HG03139 (cell line): ENCODE results near the gene SH3BP4.
"Not testable (repeated sequence)": the region's sequence is repeated elsewhere in the genome, so short reads cannot be mapped to it uniquely, and the experiment has no call there.

ENCODE experiments used
- ATAC-seq: cut with Tn5 transposase; IDR thresholded peaks from one replicate; pipeline ENCODE4 v1.9.1; 2021; ENCODE audit not compliant: unreplicated experiment

Gene SH3BP4

GRCh38 chr2:235010117-235010714, 58.4 kb downstream of the SH3BP4 start:
- no peak for ATAC-seq

- no peak for ATAC-seq
These were observed 59.8 kb downstream of the SH3BP4 start for GRCh38 chr2:235011607-235011928.

- no peak for ATAC-seq
These were observed 60.3 kb downstream of the SH3BP4 start for GRCh38 chr2:235011929-235012631.

DNA sequence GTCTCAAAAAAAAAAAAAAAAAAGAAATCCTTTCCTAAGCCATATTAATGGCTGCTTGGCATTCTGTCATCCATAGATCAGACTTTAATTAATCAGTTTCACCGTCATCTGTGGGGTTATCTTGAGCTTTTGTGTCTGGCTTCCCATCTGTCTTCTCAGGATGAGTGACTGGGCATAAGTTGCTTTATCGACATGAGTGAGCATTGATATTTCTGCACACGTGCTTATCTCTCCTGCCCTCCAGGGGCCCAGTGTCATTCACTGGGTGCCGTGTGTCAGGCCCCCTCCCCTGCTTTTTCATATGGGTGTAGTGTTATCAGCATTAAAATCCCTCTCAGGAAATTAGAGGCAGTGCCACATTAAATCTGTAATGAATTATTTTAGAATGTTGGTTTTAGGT, 65.6 kb downstream of the SH3BP4 start:
- no peak for ATAC-seq

DNA sequence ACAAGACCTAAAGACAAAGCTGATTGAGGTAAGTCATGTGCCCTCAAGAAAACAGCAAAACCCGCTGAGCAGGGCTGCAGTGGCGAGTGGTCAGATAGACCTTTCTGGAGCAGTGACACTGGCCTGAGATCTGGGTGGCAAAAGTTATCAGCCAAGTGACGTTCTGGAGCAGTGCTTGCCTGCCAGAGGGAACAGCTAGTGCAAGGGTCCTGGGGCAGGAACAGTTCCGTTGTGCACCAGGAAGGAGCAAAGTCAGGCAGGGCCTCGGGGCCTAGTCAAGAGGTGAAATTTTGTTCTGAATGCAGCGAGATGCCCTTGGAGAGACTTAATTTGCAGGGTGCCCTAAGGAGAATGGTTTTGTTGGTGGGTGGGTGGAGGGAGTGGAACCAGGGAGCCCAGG, 67.0 kb downstream of the SH3BP4 start:
- no peak for ATAC-seq

- not testable (repeated sequence) for ATAC-seq
These were observed 68.3 kb downstream of the SH3BP4 start for GRCh38 chr2:235020141-235020540.

GRCh38 chr2:235021752-235022151, 69.9 kb downstream of the SH3BP4 start:
- ATAC-seq = no peak

GRCh38 chr2:235024191-235024860, 72.5 kb downstream of the SH3BP4 start:
- no peak for ATAC-seq

- ATAC-seq = no peak
These were observed 73.3 kb downstream of the SH3BP4 start for GRCh38 chr2:235024931-235025773.

- ATAC-seq = no peak
These were observed 74.2 kb downstream of the SH3BP4 start for GRCh38 chr2:235025800-235026536.

- ATAC-seq = no peak
These were observed 75.1 kb downstream of the SH3BP4 start for GRCh38 chr2:235026649-235027557.

DNA sequence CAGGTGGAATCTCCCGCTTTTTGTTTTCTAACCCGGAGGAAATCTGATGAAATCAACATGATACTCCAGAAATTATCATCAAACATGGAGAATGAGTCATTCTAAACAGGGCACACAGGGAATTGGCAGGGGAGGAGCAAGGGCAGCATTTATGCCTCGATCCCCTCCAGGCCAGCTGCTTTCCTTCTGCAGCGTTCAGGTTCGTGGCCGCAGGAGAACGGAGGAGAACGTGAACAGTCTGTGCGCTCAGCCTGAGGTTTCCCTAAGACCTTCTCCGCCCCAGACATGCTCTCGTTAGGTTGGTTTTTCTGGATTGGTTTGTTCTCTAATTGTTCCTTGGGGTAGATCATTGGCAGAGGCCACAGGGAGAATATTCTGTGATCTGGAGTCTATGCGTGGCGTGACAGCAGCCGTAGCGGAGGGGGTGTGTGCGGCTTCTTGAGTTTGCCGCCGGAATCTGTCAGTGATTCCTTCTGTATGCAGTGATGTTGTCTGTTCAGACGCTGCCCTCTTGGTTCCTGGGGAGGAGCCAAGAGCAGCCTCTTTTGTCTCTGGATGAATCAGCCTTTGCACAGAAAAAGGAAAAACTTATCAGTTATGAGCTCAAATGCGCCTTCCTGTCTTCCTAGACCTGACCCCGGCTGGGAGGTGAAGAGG, 75.9 kb downstream of the SH3BP4 start:
- no peak for ATAC-seq

DNA sequence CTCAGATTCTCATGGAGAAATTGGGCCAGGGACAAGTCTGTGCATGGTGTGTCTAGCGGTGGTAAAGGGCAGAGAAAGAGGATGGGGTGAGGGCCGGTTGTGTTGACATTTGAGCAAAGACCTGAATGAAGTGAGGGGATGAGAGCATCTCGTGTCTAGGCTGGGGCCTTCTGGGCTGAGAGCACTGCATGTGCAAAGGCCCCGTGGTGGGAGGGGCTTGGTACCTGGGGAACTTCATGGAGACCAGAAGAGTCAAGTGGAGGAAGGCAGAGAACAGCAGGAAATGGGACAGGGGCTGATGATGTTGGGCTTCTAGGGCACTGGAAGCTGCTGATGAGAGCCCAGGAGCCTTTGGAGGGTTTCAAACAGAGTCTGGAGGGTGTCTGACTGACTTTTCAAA, 76.8 kb downstream of the SH3BP4 start:
- ATAC-seq = no peak

GRCh38 chr2:235029054-235029453, 77.2 kb downstream of the SH3BP4 start:
- no peak for ATAC-seq

GRCh38 chr2:235030126-235030525, 78.3 kb downstream of the SH3BP4 start:
- no peak for ATAC-seq

- ATAC-seq = no peak
These were observed 79.1 kb downstream of the SH3BP4 start for GRCh38 chr2:235030936-235031335.

GRCh38 chr2:235031686-235032373, 80.0 kb downstream of the SH3BP4 start:
- no peak for ATAC-seq

- no peak for ATAC-seq
These were observed 80.6 kb downstream of the SH3BP4 start for GRCh38 chr2:235032466-235032865.

DNA sequence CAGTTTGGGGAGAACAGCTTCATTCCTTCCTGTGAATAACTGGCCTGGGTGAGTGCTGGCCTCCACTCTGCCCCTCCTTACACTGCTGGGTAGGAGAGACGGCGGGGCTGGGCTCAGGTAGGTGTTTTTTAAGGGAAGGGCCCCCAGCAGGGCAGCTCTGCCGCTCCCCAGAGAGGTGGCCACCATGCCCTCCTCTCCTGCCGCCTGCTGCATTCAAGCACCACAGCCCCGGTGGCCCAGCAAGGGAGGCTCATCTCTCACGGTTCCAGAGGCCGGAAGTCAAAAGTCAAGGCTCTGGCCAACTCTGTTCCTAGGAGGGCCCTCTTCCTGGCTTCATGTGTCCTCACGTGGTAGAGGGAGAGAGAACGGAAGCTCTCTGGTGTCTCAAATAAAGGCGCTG, 81.1 kb downstream of the SH3BP4 start:
- no peak for ATAC-seq
